Right lobe of liver (tissue), 4 donors: ENCODE data around the gene RBCK1.
A peak's percentile ranks its signal among the peaks of the same experiment; 100 is the strongest.

Experiments
- CTCF ChIP-seq, 4 donors: fragments of 200-600 bp in 3 of 4; fragments of 450-650 bp in 1 of 4; IDR thresholded peaks; one replicate each; pipeline versions ENCODE4 v1.5.1 to v1.8.0; 2016 to 2022; ENCODE audit warnings: antibody characterized with exemption in 4 of 4, mild to moderate bottlenecking in 2 of 4
- POLR2A ChIP-seq: fragments of 450-650 bp; IDR thresholded peaks from one replicate; pipeline ENCODE4 v1.6.1; 2017; ENCODE audit warnings: antibody characterized with exemption, mild to moderate bottlenecking
- donor health status: DM: no; HTN: no; CAD: no.
- donor health status: DM: no; HTN: no; CAD: no.
- donor health status: DM: no; HTN: yes; CAD: no.

GRCh38 chr20:371755-372542, 36.1 kb upstream of the RBCK1 start:
- TF ChIP-seq CTCF (IDR thresholded peaks at IDR 0.05), result no peak
- peak; percentile 53 for TF ChIP-seq POLR2A
